ENCODE data around the gene FUT8. TPM values are rescaled to one million over a fixed set of nuclear protein-coding genes. Genes with fewer than 3 reads are reported as not detected.
"Not testable (repeated sequence)": the region's sequence is repeated elsewhere in the genome, so short reads cannot be mapped to it uniquely, and the experiment has no call there.

Gene FUT8
- total RNA-seq, 1 experiment from 2014 or later, result 42.3 TPM

GRCh38 chr14:65632487-65632886 lies 220.0 kb downstream of the FUT8 start:
- ChIA-PET RAD21 (ENCODE audit: low non-redundant PET in 1 of 2, low total read pairs in 2 of 2, uncharacterized antibody in 2 of 2, unreplicated experiment in 2 of 2) (no interaction called here), CTCF (no interaction called here), POLR2A (no interaction called here)
- Histone ChIP-seq H3K9ac (ENCODE audit: low read length) (no peak overlapping the region), H3K4me3 (replicated peaks in 1 of 2; ENCODE audit: low read depth in 1 of 2, low read length in 2 of 2) (no peak overlapping the region), H3K9me3 (ENCODE audit: control insufficient read depth in 1 of 2, insufficient read depth in 1 of 2, low read depth in 1 of 2, low read length in 2 of 2) (no peaks in the 10 kb centered on the region), H3K27ac (ENCODE audit: low read depth, low read length) (no peak overlapping the region), H3K79me2 (ENCODE audit: insufficient read depth, low read length) (no peaks in the 10 kb centered on the region), H2AFZ (ENCODE audit: low read depth, low read length, poor library complexity, severe bottlenecking) (no peak overlapping the region), H3K4me2 (ENCODE audit: low read length) (no peak overlapping the region), H4K20me1 (ENCODE audit: insufficient read depth) (no peaks in the 10 kb centered on the region), H3K27me3 (ENCODE audit: insufficient read depth, low read length) (no peaks in the 10 kb centered on the region), H3K4me1 (ENCODE audit: control insufficient read depth in 1 of 2, insufficient read depth in 2 of 2, low read length in 2 of 2) (no peaks in the 10 kb centered on the region), H3K36me3 (ENCODE audit: control insufficient read depth in 1 of 2, insufficient read depth in 2 of 2, low read length in 2 of 2) (no peaks in the 10 kb centered on the region), H3K9me2 (ENCODE audit: insufficient read depth) (no peaks in the 10 kb centered on the region)
- DNase-seq (ENCODE audit: low read depth, low spot score), result no peak
- ATAC-seq, result no peak
- BruUV-seq (replicated peaks), result no TSS peak
- intact Hi-C loops (cut with micrococcal nuclease), result no loop called here
- TF ChIP-seq ELF1 (IDR thresholded peaks at IDR 0.05; ENCODE audit: borderline replicate concordance, low read depth), result no peak
- TF ChIP-seq YY1 (IDR thresholded peaks at IDR 0.05; ENCODE audit: extremely low read depth, insufficient replicate concordance, low read depth, low read length), result no peak
- TF ChIP-seq ZBTB33 (IDR thresholded peaks at IDR 0.05; ENCODE audit: extremely low read depth, insufficient replicate concordance, low read length), result no peak
- no peak for TF ChIP-seq SIN3A (IDR thresholded peaks at IDR 0.05; ENCODE audit: low read depth)
- TF ChIP-seq EZH2phosphoT487 (IDR thresholded peaks at IDR 0.05; ENCODE audit: borderline replicate concordance), result no peak
- no peak for TF ChIP-seq TCF7L2 (IDR thresholded peaks at IDR 0.05; ENCODE audit: borderline replicate concordance, extremely low read depth, insufficient read depth, insufficient read length)
- no peak for TF ChIP-seq CTCF (IDR thresholded peaks at IDR 0.05 in 2 of 3, conservative IDR thresholded peaks at IDR 0.05 in 1 of 3; ENCODE audit: borderline replicate concordance in 1 of 3, insufficient read depth in 1 of 3, low read depth in 2 of 3, low read length in 2 of 3)

- CTCF ChIA-PET, result not testable (repeated sequence)
These were observed 221.1 kb downstream of the FUT8 start for GRCh38 chr14:65633666-65634065.

More at GRCh38 chr14:65633666-65634065, 221.1 kb downstream of the FUT8 start:
- POLR2A ChIA-PET; H2AFZ ChIP-seq (ENCODE audit: low read depth, low read length, poor library complexity, severe bottlenecking); H3K9ac ChIP-seq (ENCODE audit: low read length); BruUV-seq (replicated peaks); H3K27ac ChIP-seq (ENCODE audit: low read depth, low read length); DNase-seq (ENCODE audit: low read depth, low spot score); H3K27me3 ChIP-seq (ENCODE audit: insufficient read depth, low read length); H3K4me2 ChIP-seq (ENCODE audit: low read length); H3K36me3 ChIP-seq (ENCODE audit: control insufficient read depth in 1 of 2, insufficient read depth in 2 of 2, low read length in 2 of 2); H3K9me2 ChIP-seq (ENCODE audit: insufficient read depth); H3K4me3 ChIP-seq (replicated peaks in 1 of 2; ENCODE audit: low read depth in 1 of 2, low read length in 2 of 2); H3K9me3 ChIP-seq (ENCODE audit: control insufficient read depth in 1 of 2, insufficient read depth in 1 of 2, low read depth in 1 of 2, low read length in 2 of 2); H3K79me2 ChIP-seq (ENCODE audit: insufficient read depth, low read length); H4K20me1 ChIP-seq (ENCODE audit: insufficient read depth); ATAC-seq; intact Hi-C loops (cut with micrococcal nuclease); H3K4me1 ChIP-seq (ENCODE audit: control insufficient read depth in 1 of 2, insufficient read depth in 2 of 2, low read length in 2 of 2); RAD21 ChIA-PET (ENCODE audit: low non-redundant PET in 1 of 2, low total read pairs in 2 of 2, uncharacterized antibody in 2 of 2, unreplicated experiment in 2 of 2): not testable (repeated sequence)

Data from HCT116 (cell line).